DMS 273 (cell line): ENCODE measurements around the gene YJU2.
A peak's percentile ranks its signal among the peaks of the same experiment; 100 is the strongest.

ENCODE experiments used
- DNase-seq: peaks from one replicate; lab custom pipeline; 2025; ENCODE audit not compliant: unreplicated experiment; lab: John Stamatoyannopoulos, UW

YJU2 gene

GRCh38 chr19:4295972-4296771, 49.3 kb downstream of the YJU2 start:
- DNase-seq, result peak; percentile 99

- DNase-seq, result no peak
These were observed 51.3 kb downstream of the YJU2 start for GRCh38 chr19:4297901-4298809.

DNA sequence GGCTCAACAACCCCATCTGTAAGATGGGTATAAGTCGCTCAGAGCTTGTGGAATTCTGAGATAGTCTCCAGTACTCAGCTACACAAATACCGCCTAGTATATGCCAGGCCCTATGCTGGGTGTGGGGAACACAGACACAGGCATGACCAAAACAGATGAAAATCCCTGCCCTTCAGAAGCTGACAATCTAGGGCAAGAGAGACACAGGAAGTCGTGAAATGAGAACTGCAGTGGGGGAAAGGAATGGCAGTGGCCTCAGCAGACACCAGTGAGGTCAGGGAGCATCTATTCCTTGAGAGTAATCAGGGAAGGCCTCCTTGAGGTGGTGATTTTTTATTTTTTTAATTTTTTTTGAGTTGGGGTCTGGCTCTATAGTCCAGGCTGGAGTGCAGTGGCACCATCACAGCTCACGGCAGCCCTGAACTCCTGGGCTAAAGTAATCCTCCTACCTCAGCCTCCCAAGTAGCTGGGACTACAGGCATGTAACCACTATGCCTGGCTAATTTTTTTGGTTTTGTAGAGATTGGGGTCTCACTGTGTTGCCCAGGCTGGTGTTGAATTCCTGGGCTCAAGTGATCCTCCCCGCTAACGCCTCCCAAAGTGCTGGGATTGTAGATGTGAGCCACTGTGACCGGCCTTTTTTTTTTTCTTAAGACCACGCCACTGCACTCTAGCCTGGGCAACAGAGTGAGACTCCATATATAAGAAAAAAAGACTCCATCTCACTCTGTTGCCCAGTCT, 52.1 kb downstream of the YJU2 start:
- no peak for DNase-seq

GRCh38 chr19:4300589-4300988, 53.7 kb downstream of the YJU2 start:
- no peak for DNase-seq

GRCh38 chr19:4301590-4302242, 54.8 kb downstream of the YJU2 start:
- DNase-seq, result no peak

GRCh38 chr19:4302243-4302640, 55.4 kb downstream of the YJU2 start, which contains the start of gene TMIGD2:
TMIGD2 (minus strand) TSS chr19:4302389; CDS start chr19:4302385, 4 bp downstream.
- DNase-seq, result no peak

- DNase-seq, result no peak
These were observed 57.1 kb downstream of the YJU2 start for GRCh38 chr19:4303819-4304537.

GRCh38 chr19:4304538-4305256, 57.8 kb downstream of the YJU2 start, which contains the start of gene FSD1:
FSD1 (plus strand) TSS chr19:4304598; CDS start chr19:4304747, 149 bp downstream.
- DNase-seq, result peak; percentile 95

GRCh38 chr19:4305257-4305612, 58.4 kb downstream of the YJU2 start:
- no peak for DNase-seq

DNA sequence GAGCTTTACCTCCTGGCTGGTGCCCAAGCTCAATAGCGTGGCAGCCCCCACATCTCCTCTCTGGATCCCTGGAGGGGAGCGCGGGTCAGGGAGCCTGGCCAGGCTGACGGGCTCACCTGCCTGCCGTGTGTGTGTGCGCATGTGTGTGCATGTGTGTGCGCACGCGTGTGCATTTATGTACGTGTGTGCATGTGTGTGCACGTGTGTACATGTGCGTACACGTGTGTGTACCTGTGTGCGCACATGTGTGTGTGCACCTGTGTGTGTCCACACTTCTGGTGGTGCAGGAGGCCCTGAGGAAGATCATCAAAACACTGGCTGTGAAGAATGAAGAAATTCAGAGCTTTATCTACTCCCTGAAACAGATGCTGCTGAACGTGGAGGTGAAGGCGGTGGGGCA, 58.8 kb downstream of the YJU2 start:
- DNase-seq, result no peak

- peak; percentile 49 for DNase-seq
These were observed 63.6 kb downstream of the YJU2 start for GRCh38 chr19:4310247-4311121.

- no peak for DNase-seq
These were observed 67.1 kb downstream of the YJU2 start for GRCh38 chr19:4313847-4314490.

DNA sequence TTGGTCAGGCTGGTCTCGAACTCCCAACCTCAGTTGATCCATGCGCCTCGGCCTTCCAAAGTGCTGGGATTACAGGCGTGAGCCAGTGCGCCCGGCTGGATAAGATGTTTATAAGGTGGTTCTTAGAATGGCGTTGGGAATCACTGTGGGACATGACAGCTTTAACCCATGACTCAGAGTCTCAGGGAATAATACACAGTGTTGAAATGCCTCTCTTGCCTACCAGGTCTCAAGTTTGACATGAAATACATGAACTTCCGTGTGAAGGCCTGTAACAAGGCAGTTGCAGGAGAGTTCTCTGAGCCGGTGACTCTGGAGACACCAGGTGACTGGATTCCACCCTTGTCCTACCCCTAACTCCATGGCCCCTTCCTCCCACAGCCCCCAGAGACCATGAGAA, 70.1 kb downstream of the YJU2 start:
- no peak for DNase-seq

DNA sequence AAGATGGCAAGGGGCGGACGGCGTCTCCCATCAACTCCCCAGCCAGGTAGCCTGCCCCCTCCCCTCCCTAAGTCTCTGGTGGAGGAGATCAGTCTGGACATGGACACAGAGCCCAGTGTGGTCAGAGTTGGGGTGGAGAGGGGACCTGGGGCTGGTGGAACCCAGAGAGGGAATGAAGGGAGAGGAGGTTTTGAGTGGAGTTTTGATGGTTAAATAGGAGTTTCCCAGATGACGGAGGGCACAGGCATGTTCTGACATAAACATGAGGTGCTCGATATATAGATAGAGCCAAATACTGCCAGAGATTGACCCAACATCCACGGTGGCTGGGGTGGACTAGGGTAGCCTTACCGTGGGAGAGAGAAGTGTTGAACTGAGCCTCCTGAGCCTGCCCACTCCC, 71.6 kb downstream of the YJU2 start:
- DNase-seq, result no peak
